Pons (tissue), 1 donor: ENCODE data around the gene MT1A.
A peak's percentile ranks its signal among the peaks of the same experiment; 100 is the strongest.
"Not testable (repeated sequence)": the region's sequence is repeated elsewhere in the genome, so short reads cannot be mapped to it uniquely, and the experiment has no call there.

Source experiments
- DNase-seq: peaks from one replicate; pipeline ENCODE4 v3.0.0-alpha.2; 2016; ENCODE audit warnings: low spot score

MT1A gene

GRCh38 chr16:56610017-56610608 lies 28.4 kb upstream of the MT1A start:
- peak; percentile 61 for DNase-seq

DNA sequence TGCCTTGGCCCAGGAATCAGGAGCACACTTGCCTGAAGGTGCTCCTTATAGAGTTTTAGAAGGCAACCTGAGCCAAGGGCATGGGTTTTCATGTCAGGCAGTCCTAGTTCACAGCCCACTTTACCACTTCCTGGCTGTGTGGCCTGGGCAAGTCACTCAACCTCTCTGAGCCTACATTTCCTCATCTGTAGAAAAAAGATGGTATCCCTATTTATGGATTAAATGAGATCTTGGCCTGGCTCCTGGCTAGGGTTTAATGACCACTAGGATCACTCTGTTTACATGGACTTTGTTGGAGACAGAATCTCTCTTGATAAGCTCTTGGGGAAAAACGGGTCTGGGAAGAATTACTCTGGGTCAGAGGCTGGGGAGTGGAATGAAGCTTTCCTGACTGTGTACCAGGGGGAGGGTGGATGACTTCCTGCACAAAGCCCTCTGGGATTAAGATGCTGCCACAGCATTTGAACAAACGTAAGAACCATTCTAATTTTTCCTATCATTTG lies 27.8 kb upstream of the MT1A start:
- no peak for DNase-seq

GRCh38 chr16:56611281-56611833 lies 27.1 kb upstream of the MT1A start:
- DNase-seq, result peak; percentile 55

GRCh38 chr16:56613706-56614105 lies 24.8 kb upstream of the MT1A start:
- no peak for DNase-seq

DNA sequence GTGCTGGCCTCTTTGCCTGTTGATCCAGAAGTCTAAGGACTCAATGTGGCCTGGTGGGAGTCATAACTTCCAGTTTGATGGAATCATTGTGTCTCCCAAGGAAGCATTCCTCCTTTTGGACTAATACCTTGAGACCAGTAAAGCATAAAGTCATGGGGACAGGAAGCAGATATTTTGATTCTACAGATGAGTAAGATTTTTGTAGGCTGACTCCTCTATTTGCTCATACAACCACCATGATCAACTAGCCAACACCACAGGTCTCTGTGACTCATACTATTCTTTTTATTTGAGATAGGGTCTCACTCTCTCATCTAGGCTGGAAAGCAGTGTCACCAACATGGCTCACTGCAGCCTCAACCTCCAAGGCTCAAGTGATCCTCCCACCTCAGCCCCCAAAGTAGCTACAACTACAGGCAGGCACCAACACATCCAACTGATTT lies 23.9 kb upstream of the MT1A start:
- no peak for DNase-seq

GRCh38 chr16:56615353-56615752 lies 23.1 kb upstream of the MT1A start:
- no peak for DNase-seq

DNA sequence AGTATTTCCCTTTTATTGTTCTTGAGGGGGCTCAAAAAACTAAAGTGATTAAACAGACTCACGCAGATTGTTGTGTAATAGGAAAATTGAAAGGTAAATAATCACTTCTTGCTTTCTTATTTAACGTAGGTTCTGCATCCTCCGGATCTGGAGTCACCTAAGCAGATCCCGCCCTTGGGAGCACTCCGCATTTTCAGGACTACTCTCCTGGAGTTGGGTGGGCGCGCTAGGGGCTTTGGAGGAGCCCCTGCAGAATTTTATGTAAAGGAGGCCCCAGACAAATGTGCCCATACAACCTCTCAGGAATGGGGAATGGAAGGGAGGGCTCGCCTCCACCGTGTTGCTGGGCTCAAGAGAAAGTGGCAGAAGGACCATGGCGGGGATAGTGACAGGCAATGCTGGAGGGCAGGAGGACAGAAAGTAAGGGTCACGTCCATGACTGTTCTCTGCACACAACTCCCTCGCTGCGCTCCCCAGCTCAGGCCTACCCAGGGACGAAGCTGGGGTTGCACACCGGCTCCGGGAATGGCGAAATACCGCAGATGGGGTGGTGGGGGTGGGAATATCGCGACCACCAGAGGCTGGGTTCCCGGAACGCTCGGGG lies 21.8 kb upstream of the MT1A start:
- no peak for DNase-seq

DNA sequence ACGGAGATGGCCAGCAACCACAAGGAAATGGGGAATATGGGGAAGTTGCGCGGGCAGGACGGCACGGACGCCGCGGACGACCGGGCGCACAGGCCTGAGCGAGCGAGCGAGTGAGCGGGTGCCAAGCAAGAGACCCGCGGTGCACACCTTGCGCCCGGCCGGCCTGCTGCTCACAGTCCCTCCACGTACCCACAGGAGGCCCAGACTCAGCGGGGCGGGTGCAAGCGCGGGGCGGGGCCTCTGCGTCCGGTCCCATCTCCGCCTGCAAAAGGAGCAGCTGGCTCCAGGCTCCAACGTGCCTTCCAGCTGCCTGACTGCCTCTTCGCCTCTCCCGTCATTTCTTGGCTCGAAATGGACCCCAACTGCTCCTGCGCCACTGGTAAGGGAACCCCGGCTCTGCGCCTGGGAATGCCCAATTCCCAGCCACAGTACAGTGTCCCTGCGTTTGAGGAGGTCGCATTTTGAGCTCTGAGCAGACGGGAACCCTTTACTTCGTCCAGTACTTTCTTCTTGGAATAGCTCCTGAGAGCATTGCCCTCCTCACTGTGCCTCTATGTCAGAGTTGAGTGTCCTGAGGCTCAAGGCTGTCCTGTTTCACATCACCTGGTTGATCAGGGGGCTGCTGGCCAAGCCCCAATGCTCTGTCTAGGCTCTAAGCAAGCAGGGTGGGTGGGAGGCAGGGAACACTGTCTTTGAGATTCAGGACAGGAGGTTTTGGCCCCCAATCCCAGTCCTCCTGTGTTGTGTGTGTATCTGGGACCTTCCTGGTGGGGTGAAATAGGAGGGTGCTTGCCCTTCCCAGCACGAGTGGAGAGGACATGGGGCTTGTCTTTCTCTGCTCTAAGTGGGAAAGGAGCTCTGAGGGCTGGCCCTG lies 21.0 kb upstream of the MT1A start:
- DNase-seq, result peak; percentile 31

DNA sequence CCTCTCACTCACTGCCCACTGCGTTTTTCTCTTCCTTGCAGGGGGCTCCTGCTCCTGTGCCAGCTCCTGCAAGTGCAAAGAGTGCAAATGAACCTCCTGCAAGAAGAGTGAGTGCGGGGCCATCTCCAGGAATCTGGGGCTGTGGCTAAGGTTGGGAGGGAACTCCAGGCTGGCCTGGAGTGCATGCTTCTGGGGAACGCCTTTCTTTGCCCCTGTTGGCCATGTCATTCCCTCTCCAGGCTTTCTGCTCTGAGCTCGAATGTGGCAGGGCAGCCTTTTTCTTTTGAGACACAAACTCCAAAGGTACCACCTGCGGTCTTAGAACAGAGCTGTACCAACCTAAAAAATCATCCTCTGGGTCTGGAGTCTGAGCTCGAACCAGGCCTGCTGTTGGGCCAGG lies 20.3 kb upstream of the MT1A start:
- DNase-seq, result no peak

DNA sequence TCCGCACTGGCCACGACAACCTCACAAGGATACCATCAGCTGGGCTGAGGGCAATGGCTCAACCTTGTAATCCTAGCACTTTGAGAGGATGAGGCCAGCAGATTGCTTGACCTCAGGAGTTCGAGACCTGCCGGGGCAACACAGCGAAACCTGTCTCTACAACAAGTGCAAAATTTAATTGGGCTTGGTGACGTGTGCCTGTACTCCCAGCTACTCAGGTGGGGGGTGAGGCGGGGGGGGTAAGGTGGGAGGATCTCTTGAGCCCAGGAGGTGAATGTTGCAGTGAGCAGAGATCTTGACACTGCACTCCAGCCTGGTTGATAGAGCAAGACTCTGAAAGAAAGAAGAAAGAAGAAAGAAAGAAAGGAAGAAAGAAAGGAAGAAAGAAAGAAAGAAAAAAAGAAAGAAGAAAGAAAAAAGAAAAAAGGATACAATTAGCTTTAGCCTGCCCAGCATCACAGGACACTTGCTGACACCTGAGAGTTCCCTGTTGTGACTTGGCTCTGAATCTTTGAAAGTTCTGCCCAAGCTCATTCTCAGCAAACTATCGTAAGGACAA lies 18.0 kb upstream of the MT1A start:
- no peak for DNase-seq

GRCh38 chr16:56621665-56622445 lies 16.6 kb upstream of the MT1A start:
- not testable (repeated sequence) for DNase-seq

- not testable (repeated sequence) for DNase-seq
Measured at GRCh38 chr16:56623184-56623583, 15.3 kb upstream of the MT1A start.

- no peak for DNase-seq
Measured at GRCh38 chr16:56623637-56624036, 14.8 kb upstream of the MT1A start.

- peak; percentile 39 for DNase-seq
Measured at GRCh38 chr16:56625140-56625942, 13.1 kb upstream of the MT1A start, which contains the start of gene MT1E. Gene MT1E (plus strand): TSS chr16:56625781. CDS start chr16:56625852, 71 bp downstream.

DNA sequence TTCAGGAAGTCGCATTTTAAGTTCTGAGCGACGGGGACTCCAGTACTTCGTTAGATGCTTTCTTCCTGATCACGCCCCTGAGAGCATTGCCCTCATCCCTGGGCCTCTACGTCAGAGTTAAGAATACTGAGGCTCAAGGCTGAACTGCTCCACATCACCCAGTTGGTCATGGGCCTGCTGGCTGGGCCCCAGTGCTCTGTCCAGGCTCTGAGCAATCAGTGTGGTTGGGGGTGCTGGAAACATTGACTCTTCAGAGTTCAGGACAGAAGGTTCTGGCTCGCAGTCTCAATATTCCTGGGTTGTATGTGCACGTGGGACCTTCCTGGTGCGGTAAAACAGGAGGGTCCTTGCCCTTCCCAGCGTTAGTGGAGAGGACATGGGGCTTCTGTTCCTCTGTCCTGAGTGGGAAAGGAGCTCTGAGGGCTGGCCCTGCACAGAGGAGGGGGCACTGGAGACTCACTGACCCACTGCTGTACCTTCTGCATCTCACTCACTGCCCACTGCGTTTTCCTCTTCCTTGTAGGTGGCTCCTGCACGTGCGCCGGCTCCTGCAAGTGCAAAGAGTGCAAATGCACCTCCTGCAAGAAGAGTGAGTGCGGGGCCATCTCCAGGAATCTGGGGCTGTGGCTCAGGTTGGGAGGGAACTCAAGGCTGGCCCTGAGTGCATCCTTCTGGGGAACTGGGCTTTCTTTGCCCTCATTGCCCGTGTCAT lies 12.4 kb upstream of the MT1A start:
- no peak for DNase-seq

GRCh38 chr16:56626685-56627084 lies 11.8 kb upstream of the MT1A start:
- no peak for DNase-seq

- no peak for DNase-seq
Measured at GRCh38 chr16:56628486-56629350, 9.7 kb upstream of the MT1A start.

GRCh38 chr16:56629531-56629930 lies 8.9 kb upstream of the MT1A start:
- no peak for DNase-seq

GRCh38 chr16:56630134-56630533 lies 8.3 kb upstream of the MT1A start:
- DNase-seq, result no peak
